Activated T-cell treated with anti-CD3 and anti-CD28 coated beads, Interleukin-2, amount 50 U/mL, for 1 hour (primary cell): ENCODE data around the gene PODXL2.
"Not testable (repeated sequence)": the region's sequence is repeated elsewhere in the genome, so short reads cannot be mapped to it uniquely, and the experiment has no call there.

Experiments used
- DNase-seq: peaks from one replicate; pipeline ENCODE4 v3.0.0-alpha.2; 2020

PODXL2 gene

GRCh38 chr3:127605547-127605946 is 23.4 kb upstream of the PODXL2 start:
- DNase-seq, result not testable (repeated sequence)

- no peak for DNase-seq
Observed at GRCh38 chr3:127606086-127606805, 22.7 kb upstream of the PODXL2 start.

- DNase-seq, result no peak
Observed at GRCh38 chr3:127606981-127607595, 21.9 kb upstream of the PODXL2 start.

- no peak for DNase-seq
Observed at GRCh38 chr3:127607675-127608361, 21.2 kb upstream of the PODXL2 start.

GRCh38 chr3:127608362-127608718 is 20.6 kb upstream of the PODXL2 start:
- no peak for DNase-seq

- no peak for DNase-seq
Observed at GRCh38 chr3:127610105-127610504, 18.9 kb upstream of the PODXL2 start.

GRCh38 chr3:127611251-127611650 is 17.7 kb upstream of the PODXL2 start:
- DNase-seq, result no peak

GRCh38 chr3:127612966-127613365 is 16.0 kb upstream of the PODXL2 start:
- DNase-seq, result no peak

- DNase-seq, result no peak
Observed at GRCh38 chr3:127613406-127613805, 15.6 kb upstream of the PODXL2 start.

- no peak for DNase-seq
Observed at GRCh38 chr3:127614928-127615589, 13.9 kb upstream of the PODXL2 start.

GRCh38 chr3:127615631-127616305 is 13.2 kb upstream of the PODXL2 start:
- no peak for DNase-seq

- DNase-seq, result no peak
Observed at GRCh38 chr3:127616836-127617605, 12.0 kb upstream of the PODXL2 start.

- DNase-seq, result no peak
Observed at GRCh38 chr3:127618891-127619290, 10.1 kb upstream of the PODXL2 start.

- DNase-seq, result no peak
Observed at GRCh38 chr3:127620637-127621375, 8.2 kb upstream of the PODXL2 start.

- DNase-seq, result no peak
Observed at GRCh38 chr3:127622031-127622430, 7.0 kb upstream of the PODXL2 start.

- no peak for DNase-seq
Observed at GRCh38 chr3:127622772-127623576, 6.0 kb upstream of the PODXL2 start.

- DNase-seq, result no peak
Observed at GRCh38 chr3:127624063-127624462, 4.9 kb upstream of the PODXL2 start.

- DNase-seq, result no peak
Observed at GRCh38 chr3:127625821-127626220, 3.2 kb upstream of the PODXL2 start.

- DNase-seq, result no peak
Observed at GRCh38 chr3:127628426-127628787, 578 bp upstream of the PODXL2 start.
